LNCaP clone FGC (cell line): ENCODE results near the gene TFF1.
"Not testable (repeated sequence)": the region's sequence is repeated elsewhere in the genome, so short reads cannot be mapped to it uniquely, and the experiment has no call there.

Experiments
- DNase-seq: peaks from one replicate; pipeline ENCODE4 v3.0.0-alpha.2; 2011; ENCODE audit warnings: low read depth
- H3K4me3 ChIP-seq: 2 replicates; pipeline ENCODE4 v1.5.1; 2011; ENCODE audit warnings: mild to moderate bottlenecking, low read depth, low read length, control low read depth
- TF ChIP-seq, protein P1 (sequence below): IDR thresholded peaks from 2 replicates; pipeline ENCODE4 v1.5.1; 2012; ENCODE audit warnings: mild to moderate bottlenecking; ENCODE audit not compliant: control insufficient read depth, insufficient read depth; ENCODE audit errors: extremely low read depth

The TFF1 gene

DNA sequence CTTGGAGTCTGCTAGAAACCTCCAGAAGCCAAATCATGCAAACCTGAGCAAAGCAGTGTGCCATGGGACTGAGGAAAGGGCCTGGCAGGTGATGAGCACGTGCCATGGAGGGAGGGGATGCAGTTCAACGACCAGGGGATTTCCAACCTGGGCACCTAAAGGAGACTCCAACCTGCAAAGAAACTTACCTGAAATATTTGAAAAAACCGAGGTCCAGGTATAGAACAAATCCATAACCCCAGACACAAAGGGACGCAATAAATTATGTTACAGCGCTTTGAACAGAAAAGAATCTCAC lies 46.2 kb upstream of the TFF1 start:
- TF ChIP-seq, protein P1, sequence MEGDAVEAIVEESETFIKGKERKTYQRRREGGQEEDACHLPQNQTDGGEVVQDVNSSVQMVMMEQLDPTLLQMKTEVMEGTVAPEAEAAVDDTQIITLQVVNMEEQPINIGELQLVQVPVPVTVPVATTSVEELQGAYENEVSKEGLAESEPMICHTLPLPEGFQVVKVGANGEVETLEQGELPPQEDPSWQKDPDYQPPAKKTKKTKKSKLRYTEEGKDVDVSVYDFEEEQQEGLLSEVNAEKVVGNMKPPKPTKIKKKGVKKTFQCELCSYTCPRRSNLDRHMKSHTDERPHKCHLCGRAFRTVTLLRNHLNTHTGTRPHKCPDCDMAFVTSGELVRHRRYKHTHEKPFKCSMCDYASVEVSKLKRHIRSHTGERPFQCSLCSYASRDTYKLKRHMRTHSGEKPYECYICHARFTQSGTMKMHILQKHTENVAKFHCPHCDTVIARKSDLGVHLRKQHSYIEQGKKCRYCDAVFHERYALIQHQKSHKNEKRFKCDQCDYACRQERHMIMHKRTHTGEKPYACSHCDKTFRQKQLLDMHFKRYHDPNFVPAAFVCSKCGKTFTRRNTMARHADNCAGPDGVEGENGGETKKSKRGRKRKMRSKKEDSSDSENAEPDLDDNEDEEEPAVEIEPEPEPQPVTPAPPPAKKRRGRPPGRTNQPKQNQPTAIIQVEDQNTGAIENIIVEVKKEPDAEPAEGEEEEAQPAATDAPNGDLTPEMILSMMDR, result no peak
- no peak overlapping the region for H3K4me3 ChIP-seq
- DNase-seq, result no peak

DNA sequence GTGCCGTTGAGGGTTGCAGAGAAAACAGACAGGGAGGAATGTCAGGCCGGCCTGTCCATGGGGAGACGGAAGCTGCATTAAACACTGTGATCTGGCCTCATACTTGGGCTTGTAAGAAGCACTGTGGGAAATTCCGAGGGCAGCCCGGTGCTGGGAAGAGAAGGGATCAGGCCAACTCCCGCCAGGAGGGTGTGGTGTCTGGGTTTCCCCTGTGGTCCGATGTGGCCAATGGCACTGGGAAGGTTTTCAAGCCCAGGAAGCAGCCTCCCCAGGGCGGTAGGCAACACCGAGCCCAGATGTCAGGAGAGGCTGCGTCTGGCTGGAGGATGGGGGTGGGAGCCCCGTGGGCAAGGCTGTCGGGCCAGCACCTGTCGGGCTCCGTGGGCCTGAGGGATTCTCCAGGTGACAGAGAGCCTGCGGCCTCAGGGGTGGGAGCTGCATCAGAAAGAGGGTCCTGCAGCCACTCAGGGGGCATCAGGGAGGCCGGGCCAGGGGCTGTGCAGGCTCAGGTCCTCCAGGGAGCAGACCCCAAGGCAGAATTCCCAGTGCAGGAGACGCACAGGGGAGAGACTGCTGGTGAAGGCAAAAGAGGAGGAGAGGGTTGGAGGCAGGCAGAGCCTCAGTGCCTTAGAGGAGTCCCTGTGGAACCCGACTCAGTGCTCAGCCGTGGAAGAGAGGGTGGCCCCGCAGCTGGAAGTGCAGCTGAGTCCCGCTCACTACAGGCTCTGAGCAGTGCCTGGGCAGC lies 45.7 kb upstream of the TFF1 start:
- DNase-seq, result no peak
- H3K4me3 ChIP-seq, result no peak overlapping the region
- TF ChIP-seq, protein P1, result no peak

DNA sequence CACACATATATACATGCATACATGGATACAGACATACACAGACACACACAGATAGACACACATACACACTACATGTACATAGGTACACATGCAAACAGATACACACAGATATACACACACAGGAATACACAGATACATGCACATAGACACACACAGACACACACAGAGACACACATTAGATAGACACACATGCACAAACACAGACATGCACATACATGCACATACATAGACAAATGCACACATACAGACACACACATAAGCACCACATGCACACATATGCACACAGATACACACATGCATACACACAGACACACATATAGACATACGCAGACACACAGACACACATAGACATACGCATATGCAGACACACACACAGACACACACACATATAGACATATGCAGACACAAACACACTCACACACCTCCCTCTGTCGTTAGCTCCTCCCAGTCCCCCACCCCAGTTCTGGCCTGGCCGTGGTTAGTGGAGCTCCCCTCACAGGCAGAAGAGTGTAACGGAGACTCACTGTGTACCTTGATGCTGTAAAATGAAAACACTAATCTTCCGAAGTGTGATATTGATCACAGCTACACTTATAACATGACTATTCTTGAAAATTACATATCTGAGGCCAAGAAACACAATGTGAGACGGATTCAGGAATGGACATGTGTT lies 45.0 kb upstream of the TFF1 start:
- DNase-seq, result no peak
- H3K4me3 ChIP-seq, result no peak overlapping the region
- TF ChIP-seq, protein P1, result 0 out of 2 replicates have a peak, but pooled peaks have one; percentile 15

DNA sequence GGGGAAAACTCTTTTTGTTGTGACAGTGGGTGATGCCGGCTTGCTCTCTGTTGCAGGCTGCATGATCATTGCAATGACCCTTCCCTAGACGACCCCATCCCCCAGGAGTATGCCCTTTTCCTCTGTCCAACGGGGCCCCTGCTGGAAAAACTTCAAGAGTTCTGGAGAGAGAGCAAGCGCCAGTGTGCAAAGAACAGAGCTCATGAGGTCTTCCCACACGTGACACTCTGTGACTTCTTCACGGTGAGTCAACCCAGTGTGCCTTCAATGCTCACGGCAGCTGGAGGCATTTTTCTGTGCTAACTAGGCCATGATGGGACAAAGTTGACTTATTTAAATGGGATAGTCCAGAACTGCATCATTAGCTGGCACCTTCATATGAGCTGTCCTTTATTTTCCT lies 43.0 kb upstream of the TFF1 start:
- TF ChIP-seq, protein P1, result no peak
- no peak for DNase-seq
- no peak overlapping the region for H3K4me3 ChIP-seq

DNA sequence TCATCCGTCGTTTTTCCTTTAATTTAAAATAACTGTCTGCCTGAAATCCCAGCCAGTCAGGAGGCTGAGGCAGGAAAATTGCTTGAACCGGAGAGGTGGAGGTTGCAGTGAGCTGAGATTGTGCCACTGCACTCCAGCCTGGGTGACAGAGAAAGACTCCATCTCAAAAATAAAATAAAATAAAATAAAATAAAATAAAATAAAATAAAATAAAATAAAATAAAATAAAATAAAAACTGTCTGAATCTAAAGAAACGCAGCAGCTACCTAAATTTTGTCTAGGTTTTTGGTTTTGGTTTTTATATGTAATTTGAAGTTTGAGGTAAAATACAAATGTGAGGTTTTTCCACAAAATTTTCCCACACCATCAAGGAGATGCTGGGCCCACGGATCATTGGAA lies 42.4 kb upstream of the TFF1 start:
- not testable (repeated sequence) for H3K4me3 ChIP-seq, DNase-seq

DNA sequence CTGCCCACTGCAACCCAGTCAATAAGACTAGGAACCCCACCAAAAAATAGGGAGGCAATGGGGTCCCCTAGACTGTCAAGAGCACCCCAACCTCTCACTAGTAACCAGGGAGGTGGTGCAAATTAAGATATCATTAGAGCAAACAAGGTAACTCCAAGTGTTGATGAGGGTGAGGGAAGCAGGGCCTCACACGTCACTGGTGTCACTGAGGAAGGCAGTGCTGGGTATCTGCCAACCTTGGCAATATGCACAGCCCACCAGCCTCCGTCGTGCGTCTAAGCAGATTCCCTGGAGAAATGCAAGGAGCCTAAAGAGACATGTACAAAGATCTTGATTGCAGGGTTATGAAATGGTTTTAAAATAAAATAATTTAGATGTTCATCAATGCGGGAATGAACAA lies 41.1 kb upstream of the TFF1 start:
- no peak overlapping the region for H3K4me3 ChIP-seq
- no peak for DNase-seq
- TF ChIP-seq, protein P1, result no peak

DNA sequence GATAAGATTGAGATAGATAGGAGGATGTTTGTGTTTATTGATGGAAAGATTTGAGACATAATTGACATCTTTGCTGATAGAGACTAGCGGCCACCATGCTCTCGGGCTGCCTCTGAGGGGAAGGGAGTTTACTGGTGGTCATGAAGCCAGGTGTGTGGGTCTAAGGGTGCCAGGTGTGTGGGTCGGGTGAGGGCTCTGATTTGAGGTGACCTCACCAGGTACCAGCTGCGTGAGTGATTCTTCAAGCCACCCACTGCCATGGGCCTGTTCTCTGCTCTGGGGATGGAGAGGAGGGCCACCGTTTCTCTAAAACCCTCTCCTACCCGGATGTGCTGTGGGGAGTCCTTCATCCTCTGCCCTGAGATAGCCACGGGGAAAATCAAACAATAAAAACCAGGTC lies 40.5 kb upstream of the TFF1 start:
- TF ChIP-seq, protein P1, result no peak
- no peak for DNase-seq
- H3K4me3 ChIP-seq, result no peak overlapping the region
